Loucy (cell line): ENCODE results near the gene NCOA7.

Source experiments
- H2AFZ ChIP-seq: fragments of 200-600 bp; sonication (generic); 2 replicates; pipeline ENCODE4 v1.6.0; 2016; ENCODE audit warnings: antibody characterized with exemption, mild to moderate bottlenecking, low read length, moderate library complexity
- H3F3A ChIP-seq: fragments of 200-600 bp; 2 replicates; pipeline ENCODE4 v1.6.0; 2016; ENCODE audit warnings: antibody characterized with exemption, low read depth, mild to moderate bottlenecking
- H3K27me3 ChIP-seq: fragments of 200-600 bp; sonication (generic); 2 replicates; pipeline ENCODE4 v1.6.1; 2014; ENCODE audit warnings: low read length, mild to moderate bottlenecking; ENCODE audit not compliant: insufficient read depth, poor library complexity, severe bottlenecking
- H3K36me3 ChIP-seq: fragments of 200-600 bp; sonication (generic); 2 replicates; pipeline ENCODE4 v1.6.1; 2016; ENCODE audit warnings: low read length; ENCODE audit not compliant: insufficient read depth
- H3K4me1 ChIP-seq: fragments of 200-600 bp; sonication (generic); 2 replicates; pipeline ENCODE4 v1.5.1; 2014; ENCODE audit warnings: low read length, mild to moderate bottlenecking; ENCODE audit not compliant: insufficient read depth, poor library complexity, severe bottlenecking
- H3K4me2 ChIP-seq: fragments of 200-600 bp; sonication (generic); 2 replicates; pipeline ENCODE4 v1.6.0; 2014; ENCODE audit warnings: antibody characterized with exemption, low read length, low read depth, mild to moderate bottlenecking; ENCODE audit not compliant: poor library complexity, severe bottlenecking
- H3K4me3 ChIP-seq: fragments of 200-600 bp; sonication (generic); 2 replicates; pipeline ENCODE4 v1.5.1; 2014; ENCODE audit warnings: low read length, mild to moderate bottlenecking, mixed read lengths; ENCODE audit not compliant: poor library complexity, severe bottlenecking
- H3K79me2 ChIP-seq: fragments of 200-600 bp; sonication (generic); 2 replicates; pipeline ENCODE4 v1.6.1; 2014; ENCODE audit warnings: low read length; ENCODE audit not compliant: insufficient read depth
- H3K9ac ChIP-seq: fragments of 200-600 bp; sonication (generic); 2 replicates; pipeline ENCODE4 v1.6.0; 2014; ENCODE audit warnings: mild to moderate bottlenecking, low read depth, low read length, moderate library complexity; ENCODE audit not compliant: poor library complexity, severe bottlenecking
- H3K9me2 ChIP-seq: fragments of 200-600 bp; sonication (generic); replicated peaks from 2 replicates; pipeline ENCODE4 v1.6.1; 2016; ENCODE audit warnings: low read depth, low read length, mixed read lengths
- H3K9me3 ChIP-seq: fragments of 200-600 bp; sonication (generic); 2 replicates; pipeline ENCODE4 v1.6.1; 2014; ENCODE audit warnings: mild to moderate bottlenecking, antibody characterized with exemption, low read length, low read depth; ENCODE audit not compliant: insufficient read depth
- H4K20me1 ChIP-seq: fragments of 200-600 bp; sonication (generic); 2 replicates; pipeline ENCODE4 v1.6.0; 2014; ENCODE audit warnings: antibody characterized with exemption, low read length, mild to moderate bottlenecking; ENCODE audit not compliant: insufficient read depth, poor library complexity, severe bottlenecking
- CTCF ChIP-seq: fragments of 200-600 bp; sonication (generic); conservative IDR thresholded peaks from 2 replicates; pipeline ENCODE4 v1.5.1; 2014; ENCODE audit warnings: mild to moderate bottlenecking, antibody characterized with exemption, low read length
- EZH2phosphoT487 ChIP-seq: fragments of 200-600 bp; IDR thresholded peaks from 2 replicates; pipeline ENCODE4 v1.6.1; 2018; ENCODE audit warnings: antibody characterized with exemption, mild to moderate bottlenecking, moderate library complexity, borderline replicate concordance

The NCOA7 gene

GRCh38 chr6:125926711-125927110 lies 136.0 kb downstream of the NCOA7 start:
- no peak overlapping the region for H2AFZ ChIP-seq
- H3K4me2 ChIP-seq, result no peak overlapping the region
- H3F3A ChIP-seq, result no peaks in the 10 kb centered on the region
- no peaks in the 10 kb centered on the region for H3K9me3 ChIP-seq
- H3K9ac ChIP-seq, result no peak overlapping the region
- no peaks in the 10 kb centered on the region for H4K20me1 ChIP-seq
- H3K36me3 ChIP-seq, result peaks cover 48% of the 10 kb centered on the region; the same call in 1 of the 2 replicates
- H3K9me2 ChIP-seq, result no peaks in the 10 kb centered on the region
- H3K4me3 ChIP-seq, result no peak overlapping the region
- peaks cover 27% of the 10 kb centered on the region for H3K4me1 ChIP-seq
- no peaks in the 10 kb centered on the region for H3K27me3 ChIP-seq
- TF ChIP-seq EZH2phosphoT487 (no peak), CTCF (no peak)
- H3K79me2 ChIP-seq, result no peaks in the 10 kb centered on the region

- Histone ChIP-seq H2AFZ (no peak overlapping the region), H3K36me3 (peaks cover 38% of the 10 kb centered on the region; the same call in 1 of the 2 replicates), H3K9ac (no peak overlapping the region), H3F3A (no peaks in the 10 kb centered on the region), H3K4me3 (no peak overlapping the region), H3K9me2 (no peaks in the 10 kb centered on the region), H3K4me1 (peaks cover 27% of the 10 kb centered on the region), H3K27me3 (no peaks in the 10 kb centered on the region), H3K79me2 (no peaks in the 10 kb centered on the region), H4K20me1 (no peaks in the 10 kb centered on the region), H3K9me3 (no peaks in the 10 kb centered on the region), H3K4me2 (no peak overlapping the region)
- TF ChIP-seq EZH2phosphoT487 (no peak), CTCF (no peak)
These were observed 137.0 kb downstream of the NCOA7 start for GRCh38 chr6:125927761-125928160.

- Histone ChIP-seq H3K36me3 (peaks cover 25% of the 10 kb centered on the region; the same call in 1 of the 2 replicates), H3K79me2 (no peaks in the 10 kb centered on the region), H3K4me3 (no peak overlapping the region), H3K4me2 (no peak overlapping the region), H3K27me3 (no peaks in the 10 kb centered on the region), H3F3A (no peaks in the 10 kb centered on the region), H3K9me3 (no peaks in the 10 kb centered on the region; the same call in 1 of the 2 replicates), H4K20me1 (no peaks in the 10 kb centered on the region), H3K9ac (no peak overlapping the region), H3K9me2 (no peaks in the 10 kb centered on the region), H3K4me1 (no peaks in the 10 kb centered on the region), H2AFZ (no peak overlapping the region)
- no peak for TF ChIP-seq CTCF
- TF ChIP-seq EZH2phosphoT487, result no peak
These were observed 140.1 kb downstream of the NCOA7 start for GRCh38 chr6:125930765-125931418.
